Natural killer cell treated with Interleukin-12 subunit alpha and Interleukin-12 subunit beta and Interleukin-15 and Interleukin-18, amount 100 ng/mL, for 72 hours (primary cell): ENCODE measurements around the gene CALHM6. TPM values are rescaled to one million over a fixed set of nuclear protein-coding genes. Genes with fewer than 3 reads are reported as not detected.

Experiments
- ATAC-seq, 2 donors: fragments of 150-1000 bp; cut with Tn5 transposase in 1 of 2; sonication (Bioruptor Pico), chemical (Tn5 transposase) in 1 of 2; 2 replicates each; pipeline ENCODE4 v1.10.0; 2021
- DNase-seq: peaks from one replicate; pipeline ENCODE4 v3.0.0; 2022; ENCODE audit warnings: low spot score
- H3K27ac Mint-ChIP-seq, 2 donors: 1 replicate in 1 of 2; 2 replicates in 1 of 2; pipeline ENCODE4 v1.8.0; 2022; ENCODE audit warnings: mixed read lengths in 2 of 2, mild to moderate bottlenecking in 1 of 2, moderate library complexity in 1 of 2
- H3K27me3 Mint-ChIP-seq, 2 donors: 1 replicate in 1 of 2; 2 replicates in 1 of 2; pipeline ENCODE4 v1.8.0; 2022; ENCODE audit warnings: mixed read lengths in 2 of 2
- H3K36me3 Mint-ChIP-seq: one replicate; pipeline ENCODE4 v1.8.0; 2022; ENCODE audit warnings: mixed read lengths
- H3K4me1 Mint-ChIP-seq, 2 donors: 1 replicate in 1 of 2; 2 replicates in 1 of 2; pipeline ENCODE4 v1.8.0; 2022; ENCODE audit warnings: low read depth in 2 of 2, mixed read lengths in 2 of 2, mild to moderate bottlenecking in 1 of 2
- H3K4me3 Mint-ChIP-seq: one replicate; pipeline ENCODE4 v1.8.0; 2022; ENCODE audit warnings: mixed read lengths
- H3K9me3 Mint-ChIP-seq: 2 replicates; pipeline ENCODE4 v1.8.0; 2022; ENCODE audit warnings: mixed read lengths
- total RNA-seq, 2 donors: library from RNA; stranded (reverse); gene quantifications; one replicate each; pipeline ENCODE4 v1.2.3, GENCODE V29; 2022

CALHM6 gene
- total RNA-seq, 2 donors from 2014 or later = 8.0 to 9.6 TPM

- DNase-seq (no peak), ATAC-seq (no peak)
- Mint-ChIP-seq H3K4me1 (no peaks in the 10 kb centered on the region), H3K4me3 (no peak overlapping the region), H3K9me3 (peaks cover 3% of the 10 kb centered on the region), H3K36me3 (peaks cover 31% of the 10 kb centered on the region), H3K27ac (no peak overlapping the region), H3K27me3 (peaks cover 22 to 32% of the 10 kb centered on the region in 2 donors)
Measured at GRCh38 chr6:116508527-116508926, 47.4 kb downstream of the CALHM6 start.

DNA sequence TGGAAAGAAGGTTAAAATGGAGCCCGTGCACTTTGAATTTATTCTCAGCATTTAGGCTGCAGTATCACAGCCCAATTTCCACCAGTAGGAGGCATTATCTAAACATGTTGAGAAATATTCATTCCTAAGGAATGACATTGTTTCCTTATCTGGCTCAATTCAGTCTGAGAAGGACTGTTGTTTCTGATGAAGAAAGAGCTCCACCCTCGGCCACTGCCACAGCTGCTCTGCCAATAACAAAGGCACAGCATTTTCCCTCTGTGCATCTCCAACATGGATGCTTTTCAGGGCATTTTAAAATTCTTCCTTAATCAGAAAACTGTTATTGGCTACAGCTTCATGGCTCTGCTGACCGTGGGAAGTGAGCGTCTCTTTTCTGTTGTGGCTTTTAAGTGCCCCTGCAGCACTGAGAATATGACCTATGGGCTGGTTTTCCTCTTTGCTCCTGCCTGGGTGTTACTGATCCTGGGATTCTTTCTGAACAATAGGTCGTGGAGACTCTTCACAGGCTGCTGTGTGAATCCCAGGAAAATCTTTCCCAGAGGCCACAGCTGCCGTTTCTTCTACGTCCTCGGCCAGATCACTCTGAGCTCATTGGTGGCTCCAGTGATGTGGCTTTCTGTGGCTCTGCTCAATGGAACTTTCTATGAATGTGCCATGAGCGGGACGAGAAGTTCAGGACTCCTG lies 50.4 kb downstream of the CALHM6 start, which contains the start of gene CALHM5:
Gene CALHM5, plus strand, starts transcription at position 216 of the 687 bp plus-strand sequence. Its CDS starts 58 bp downstream, at position 274.
- no peak within 1 kb of the TSS for H3K27ac Mint-ChIP-seq
- H3K4me3 Mint-ChIP-seq = no peak within 1 kb of the TSS
- H3K9me3 Mint-ChIP-seq = no peaks in the 10 kb centered on the region
- no peaks in the 10 kb centered on the region for H3K4me1 Mint-ChIP-seq
- peaks cover 12 to 31% of the 10 kb centered on the region in 2 donors for H3K27me3 Mint-ChIP-seq
- ATAC-seq = no peak
- DNase-seq = no peak
- H3K36me3 Mint-ChIP-seq = peaks cover 13% of the 10 kb centered on the region

- no peaks in the 10 kb centered on the region for H3K9me3 Mint-ChIP-seq
- H3K36me3 Mint-ChIP-seq = peaks cover 13% of the 10 kb centered on the region
- H3K4me1 Mint-ChIP-seq = no peaks in the 10 kb centered on the region
- DNase-seq (no peak), ATAC-seq (no peak)
- no peak overlapping the region for H3K4me3 Mint-ChIP-seq
- H3K27me3 Mint-ChIP-seq = peaks cover 12 to 31% of the 10 kb centered on the region in 2 donors
- H3K27ac Mint-ChIP-seq = no peak overlapping the region
Measured at GRCh38 chr6:116512111-116512559, 51.0 kb downstream of the CALHM6 start.

DNA sequence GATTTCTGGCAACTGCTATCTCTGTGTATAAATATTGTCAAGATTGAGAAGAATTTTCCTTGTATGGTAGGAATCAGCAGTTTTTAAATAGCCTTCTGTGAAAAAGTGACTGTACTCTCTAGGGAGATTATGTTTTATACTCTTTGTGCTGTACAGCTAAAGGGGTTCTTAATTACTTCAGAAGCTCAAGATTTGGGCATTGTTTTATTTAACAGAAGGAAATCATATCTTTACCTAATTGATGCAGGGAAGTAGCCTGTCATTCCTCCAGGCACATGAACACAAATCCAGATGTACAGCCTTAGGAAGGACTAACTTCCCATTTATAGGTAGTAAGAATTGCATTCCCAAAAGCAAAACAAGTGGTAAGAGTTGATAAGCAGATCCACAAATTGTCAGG lies 51.6 kb downstream of the CALHM6 start:
- Mint-ChIP-seq H3K27me3 (peaks cover 12 to 31% of the 10 kb centered on the region in 2 donors), H3K27ac (no peak overlapping the region), H3K4me3 (no peak overlapping the region), H3K4me1 (no peaks in the 10 kb centered on the region), H3K36me3 (peaks cover 13% of the 10 kb centered on the region), H3K9me3 (no peaks in the 10 kb centered on the region)
- DNase-seq (no peak), ATAC-seq (no peak)

Other genes starting within 250 kb of the CALHM6 start
- gene TSPYL4, start 207.3 kb upstream of the CALHM6 start, total RNA-seq = 10 to 100 TPM; 14.3 to 16.6 TPM
- 10 to 100 TPM; 40.4 to 50.9 TPM for gene TSPYL1, start 181.4 kb upstream of the CALHM6 start, total RNA-seq
- 10 to 100 TPM; 21.9 to 25.9 TPM for gene DSE, start 90.4 kb upstream of the CALHM6 start, total RNA-seq
- gene CALHM5, start 50.3 kb downstream of the CALHM6 start, total RNA-seq = not detected
- gene TRAPPC3L, start 84.3 kb downstream of the CALHM6 start, total RNA-seq = not detected
- not detected for gene CALHM4, start 92.4 kb downstream of the CALHM6 start, total RNA-seq
- gene RWDD1, start 110.1 kb downstream of the CALHM6 start, total RNA-seq = 10 to 100 TPM; 36.5 to 36.8 TPM
- under 1 TPM; 0.24 to 0.95 TPM for gene RSPH4A, start 155.1 kb downstream of the CALHM6 start, total RNA-seq
- 10 to 100 TPM; 27.0 to 29.4 TPM for gene ZUP1, start 207.4 kb downstream of the CALHM6 start, total RNA-seq
- 10 to 100 TPM in 1 of 2 donors, 1 to 10 TPM in 1; 7.6 to 10.5 TPM for gene KPNA5, start 219.8 kb downstream of the CALHM6 start, total RNA-seq